GM18499 (cell line): ENCODE measurements around the gene TFR2.
"Not testable (repeated sequence)": the region's sequence is repeated elsewhere in the genome, so short reads cannot be mapped to it uniquely, and the experiment has no call there.

ENCODE experiments used
- ATAC-seq: cut with Tn5 transposase; IDR thresholded peaks from one replicate; pipeline ENCODE4 v1.9.1; 2021; ENCODE audit warnings: moderate number of reproducible peaks; ENCODE audit not compliant: insufficient read depth, unreplicated experiment

TFR2 gene

GRCh38 chr7:100679129-100679926, 38.0 kb upstream of the TFR2 start:
- no peak for ATAC-seq

GRCh38 chr7:100678291-100678984, 37.1 kb upstream of the TFR2 start:
- no peak for ATAC-seq

- ATAC-seq, result no peak
Measured at GRCh38 chr7:100677308-100678267, 36.2 kb upstream of the TFR2 start.

GRCh38 chr7:100676501-100677306, 35.4 kb upstream of the TFR2 start:
- ATAC-seq, result no peak

GRCh38 chr7:100675581-100676350, 34.4 kb upstream of the TFR2 start:
- no peak for ATAC-seq

- ATAC-seq, result no peak
Measured at GRCh38 chr7:100675105-100675451, 33.7 kb upstream of the TFR2 start.

- ATAC-seq, result no peak
Measured at GRCh38 chr7:100674411-100675104, 33.2 kb upstream of the TFR2 start.

- no peak for ATAC-seq
Measured at GRCh38 chr7:100673942-100674410, 32.6 kb upstream of the TFR2 start.

- peak; percentile 44 for ATAC-seq
Measured at GRCh38 chr7:100673302-100673941, 32.1 kb upstream of the TFR2 start, which contains the start of gene GNB2. GNB2 (plus strand) TSS chr7:100673740; CDS start chr7:100676266, 2,526 bp downstream.

- ATAC-seq, result no peak
Measured at GRCh38 chr7:100671353-100672327, 30.3 kb upstream of the TFR2 start.

GRCh38 chr7:100670074-100670473, 28.7 kb upstream of the TFR2 start:
- ATAC-seq, result no peak

GRCh38 chr7:100669106-100669505, 27.8 kb upstream of the TFR2 start:
- ATAC-seq, result not testable (repeated sequence)

- no peak for ATAC-seq
Measured at GRCh38 chr7:100668069-100668449, 26.7 kb upstream of the TFR2 start.

- ATAC-seq, result no peak
Measured at GRCh38 chr7:100667331-100668068, 26.1 kb upstream of the TFR2 start.

- ATAC-seq, result no peak
Measured at GRCh38 chr7:100665168-100665726, 23.9 kb upstream of the TFR2 start.
